K562 (cell line): Measurements from ENCODE around the gene ZNF780A. TPM values are rescaled to one million over a fixed set of nuclear protein-coding genes. Genes with fewer than 3 reads are reported as not detected.

ENCODE experiments used
- HNRNPK ChIP-seq: fragments of 200-400 bp; formaldehyde crosslinking; IDR thresholded peaks from one replicate; pipeline ENCODE4 v1.6.1; 2018; ENCODE audit warnings: mild to moderate bottlenecking, low read depth, low read length; ENCODE audit not compliant: poor library complexity, severe bottlenecking
- MGA ChIP-seq: fragments of 450-650 bp; IDR thresholded peaks from 2 replicates; pipeline ENCODE4 v1.6.1; 2016; ENCODE audit warnings: mild to moderate bottlenecking, moderate library complexity
- MYBL2 ChIP-seq, 2 experiments: fragments of 450-650 bp in 1 of 2; sonication (generic) in 1 of 2; formaldehyde crosslinking in 1 of 2; IDR thresholded peaks; 2 replicates each; pipeline versions ENCODE4 v1.6.1 to v1.8.1; 2017 to 2022; ENCODE audit warnings: borderline replicate concordance in 1 of 2, inconsistent platforms in 1 of 2, low read depth in 1 of 2, mild to moderate bottlenecking in 1 of 2, missing genetic modification reagents in 1 of 2, moderate library complexity in 1 of 2
- NBN ChIP-seq: fragments of 450-650 bp; IDR thresholded peaks from 2 replicates; pipeline ENCODE4 v1.6.1; 2016; ENCODE audit warnings: low read depth, mild to moderate bottlenecking
- NR2F6 ChIP-seq: fragments of 450-650 bp; formaldehyde crosslinking; IDR thresholded peaks from 2 replicates; pipeline ENCODE4 v1.4.0; 2020; ENCODE audit warnings: mild to moderate bottlenecking
- RHOXF2B ChIP-seq: fragments of 250-450 bp; sonication (Bioruptor Pico); conservative IDR thresholded peaks from 2 replicates; pipeline ENCODE4 v1.5.1; 2021
- SRSF1 ChIP-seq: fragments of 200-400 bp; formaldehyde crosslinking; IDR thresholded peaks from 2 replicates; pipeline ENCODE4 v1.6.1; 2017; ENCODE audit warnings: mild to moderate bottlenecking, low read depth, low read length, moderate library complexity
- TAF9B ChIP-seq: fragments of 450-650 bp; IDR thresholded peaks from 2 replicates; pipeline ENCODE4 v1.6.1; 2018; ENCODE audit warnings: mild to moderate bottlenecking; ENCODE audit not compliant: partially characterized antibody
- ZBTB33 ChIP-seq: sonication (generic); formaldehyde crosslinking; IDR thresholded peaks from 2 replicates; pipeline ENCODE4 v1.8.1; 2023; ENCODE audit warnings: mild to moderate bottlenecking, missing genetic modification reagents
- ZNF175 ChIP-seq: fragments of 200-800 bp; sonication (Bioruptor generic); IDR thresholded peaks from 2 replicates; pipeline ENCODE4 v1.6.1; 2016; ENCODE audit warnings: low read depth, mild to moderate bottlenecking, missing genetic modification characterization, missing compliant biosample characterization
- ZNF395 ChIP-seq: fragments of 200-800 bp; sonication (Bioruptor generic); IDR thresholded peaks from 2 replicates; pipeline ENCODE4 v1.6.1; 2017; ENCODE audit warnings: missing genetic modification characterization, missing compliant biosample characterization
- polyA plus RNA-seq, 8 experiments: library from polyadenylated mRNA; depleted of rRNA in 4 of 8; stranded (reverse) in 5 of 8; unstranded in 3 of 8; fragments of >200 nt; fragmentation: Nextera tagmentation in 2 of 8; fragmentation: Illumina TruSeq in 1 of 8; extraction: Ambion mirVana in 2 of 8; extraction: Trizol in 1 of 8; gene quantifications; 2 replicates each; pipeline versions ENCODE4 v1.2.1 to v1.2.3, GENCODE V29; 2011 to 2014; ENCODE audit warnings: inconsistent platforms in 1 of 8, missing spikeins in 1 of 8
- total RNA-seq, 7 experiments: library from RNA; depleted of rRNA in 6 of 7; stranded (reverse); fragments of >200 nt in 6 of 7; fragmentation: Illumina TruSeq in 2 of 7; extraction: Trizol in 2 of 7; gene quantifications; 2 replicates each; pipeline versions ENCODE4 v1.2.1 to v1.2.3, GENCODE V29; 2011 to 2021; ENCODE audit warnings: low replicate concordance in 1 of 7

ZNF780A gene
- total and polyA plus RNA-seq, 9 of the 15 experiments (the other 6 are each of a cell fraction or from before 2014, with no cell fraction given) = 11.7 to 36.1 (median 25.8) TPM

- no peak for TF ChIP-seq HNRNPK
- TF ChIP-seq ZNF175 (CRISPR knock-in tag) = no peak
- TF ChIP-seq TAF9B = peak; percentile 38
- no peak for TF ChIP-seq RHOXF2B (CRISPR knock-in tag)
- TF ChIP-seq MYBL2 (IDR thresholded peaks at IDR 0.05; ENCODE audit: low read depth) = no peak
- TF ChIP-seq MYBL2 (CRISPR knock-in tag; IDR thresholded peaks at IDR 0.05; ENCODE audit: borderline replicate concordance) = no peak
- TF ChIP-seq NR2F6 (CRISPR knock-in tag) = no peak
- no peak for TF ChIP-seq NBN
- TF ChIP-seq MGA = peak; percentile 92
- TF ChIP-seq ZBTB33 = 0 out of 2 replicates have a peak, but pooled peaks have one; percentile 39
- no peak for TF ChIP-seq ZNF395 (CRISPR knock-in tag)
- TF ChIP-seq SRSF1 = no peak
Measured at GRCh38 chr19:40055832-40056504, 34.8 kb downstream of the ZNF780A start, which contains the start of gene ZNF780B (continued).
